Peyer's patch (tissue), 4 donors: Measurements from ENCODE around the gene MRM1. TPM values are rescaled to one million over a fixed set of nuclear protein-coding genes. Genes with fewer than 3 reads are reported as not detected.

Source experiments
- DNase-seq, 3 donors: peaks; one replicate each; pipeline ENCODE4 v3.0.0-alpha.2; 2017 to 2019
- H3K27ac ChIP-seq, 4 donors: fragments of 200-600 bp; sonication (generic); one replicate each; pipeline ENCODE4 v1.5.1; 2016 to 2019
- H3K27me3 ChIP-seq, 2 donors: fragments of 200-600 bp; sonication (generic); one replicate each; pipeline ENCODE4 v1.5.1; 2019
- H3K36me3 ChIP-seq, 3 donors: fragments of 200-600 bp; sonication (generic); one replicate each; pipeline ENCODE4 v1.5.1; 2016 to 2019
- H3K4me1 ChIP-seq, 4 donors: fragments of 200-600 bp; sonication (generic); one replicate each; pipeline ENCODE4 v1.5.1; 2016 to 2019
- H3K4me3 ChIP-seq, 4 donors: fragments of 200-600 bp; sonication (generic); 1 replicate in 3 of 4; 2 replicates in 1 of 4; pipeline ENCODE4 v1.5.1; 2016 to 2019; ENCODE audit warnings: mild to moderate bottlenecking in 1 of 4
- H3K9me3 ChIP-seq, 4 donors: fragments of 200-600 bp; sonication (generic); one replicate each; pipeline ENCODE4 v1.5.1; 2016 to 2019; ENCODE audit warnings: mild to moderate bottlenecking in 1 of 4
- CTCF ChIP-seq, 6 experiments: fragments of 450-650 bp in 4 of 6; fragments of 200-600 bp in 2 of 6; sonication (generic) in 1 of 6; IDR thresholded peaks; one replicate each; pipeline ENCODE4 v1.5.1; 2017 to 2019; ENCODE audit warnings: antibody characterized with exemption in 6 of 6, mild to moderate bottlenecking in 3 of 6, moderate library complexity in 1 of 6
- POLR2A ChIP-seq, 2 donors: fragments of 450-650 bp; IDR thresholded peaks; one replicate each; pipeline ENCODE4 v1.5.1; 2017; ENCODE audit warnings: antibody characterized with exemption in 2 of 2, mild to moderate bottlenecking in 2 of 2, moderate library complexity in 2 of 2
- total RNA-seq, 4 donors: library from RNA; depleted of rRNA; stranded (reverse); fragments of >200 nt; gene quantifications; one replicate each; pipeline ENCODE4 v1.1.0, GENCODE V29; 2016

Gene MRM1
- total RNA-seq, 4 donors from 2014 or later = 6.6 to 18.8 (median 13.9) TPM

- peaks cover 0 to 11% (median 4%) of the 10 kb centered on the region in 4 donors for H3K4me1 ChIP-seq
- no peaks in the 10 kb centered on the region for H3K9me3 ChIP-seq
- TF ChIP-seq CTCF (IDR thresholded peaks at IDR 0.05) (no peak), POLR2A (IDR thresholded peaks at IDR 0.05) (no peak)
- no peak overlapping the region for H3K27ac ChIP-seq
- H3K4me3 ChIP-seq = no peak overlapping the region
- DNase-seq = no peak
- no peaks in the 10 kb centered on the region for H3K27me3 ChIP-seq
- no peaks in the 10 kb centered on the region for H3K36me3 ChIP-seq
Measured at GRCh38 chr17:36653856-36654255, 52.5 kb downstream of the MRM1 start.

- no peaks in the 10 kb centered on the region for H3K9me3 ChIP-seq
- H3K36me3 ChIP-seq = no peaks in the 10 kb centered on the region
- TF ChIP-seq POLR2A (IDR thresholded peaks at IDR 0.05) = no peak
- TF ChIP-seq CTCF (IDR thresholded peaks at IDR 0.05) = no peak
- H3K27ac ChIP-seq = no peak overlapping the region
- DNase-seq = no peak
- H3K4me1 ChIP-seq = peaks cover 0 to 11% (median 4%) of the 10 kb centered on the region in 4 donors
- no peaks in the 10 kb centered on the region for H3K27me3 ChIP-seq
- no peak overlapping the region for H3K4me3 ChIP-seq
Measured at GRCh38 chr17:36655726-36656125, 54.3 kb downstream of the MRM1 start.

- Histone ChIP-seq H3K4me3 (peak overlapping the region; percentile 21 to 65 (median 42)), H3K27me3 (no peaks in the 10 kb centered on the region), H3K4me1 (peaks cover 0 to 11% (median 4%) of the 10 kb centered on the region in 4 donors), H3K36me3 (no peaks in the 10 kb centered on the region), H3K27ac (no peak overlapping the region), H3K9me3 (no peaks in the 10 kb centered on the region)
- TF ChIP-seq CTCF (IDR thresholded peaks at IDR 0.05) (no peak), POLR2A (IDR thresholded peaks at IDR 0.05) (no peak)
- no peak for DNase-seq
Measured at GRCh38 chr17:36657390-36657762, 56.0 kb downstream of the MRM1 start.

GRCh38 chr17:36657763-36658490, 56.5 kb downstream of the MRM1 start:
- H3K9me3 ChIP-seq = no peaks in the 10 kb centered on the region
- no peaks in the 10 kb centered on the region for H3K36me3 ChIP-seq
- TF ChIP-seq POLR2A (IDR thresholded peaks at IDR 0.05) = no peak
- TF ChIP-seq CTCF (IDR thresholded peaks at IDR 0.05) = peak in 2 of 6 experiments; percentile 8 to 29
- peak in 2 of 3 donors; percentile 52 for DNase-seq
- H3K27ac ChIP-seq = no peak overlapping the region
- peak overlapping the region; percentile 21 to 65 (median 42) for H3K4me3 ChIP-seq
- H3K27me3 ChIP-seq = no peaks in the 10 kb centered on the region
- peaks cover 0 to 11% (median 4%) of the 10 kb centered on the region in 4 donors for H3K4me1 ChIP-seq

Other genes with a start within 250 kb of the MRM1 start
- gene TBC1D3H, start 213.1 kb upstream of the MRM1 start, total RNA-seq = not detected
- 10 to 100 TPM; 13.8 to 29.7 (median 17.9) TPM for gene ZNHIT3, start 114.9 kb upstream of the MRM1 start, total RNA-seq
- gene MYO19, start 66.7 kb upstream of the MRM1 start, total RNA-seq = 100 to 1,000 TPM; 150 to 286 (median 213) TPM
- 1 to 10 TPM in 3 of 4 donors, not detected in 1; 2.5 to 4.4 (median 4.3) TPM for gene PIGW, start 66.6 kb upstream of the MRM1 start, total RNA-seq
- gene GGNBP2, start 56.7 kb upstream of the MRM1 start, total RNA-seq = 100 to 1,000 TPM in 1 of 4 donors, 10 to 100 TPM in 3; 90.5 to 124 (median 96.8) TPM
- gene DHRS11, start 9.7 kb upstream of the MRM1 start, total RNA-seq = 100 to 1,000 TPM in 3 of 4 donors, 10 to 100 TPM in 1; 63.5 to 436 (median 424) TPM